GM23248 (cell line): ENCODE data around the gene TMC2.

Experiments used
- EZH2 ChIP-seq: fragments of 200-600 bp; sonication (generic); IDR thresholded peaks from 2 replicates; pipeline ENCODE4 v1.6.1; 2018; ENCODE audit warnings: antibody characterized with exemption, mild to moderate bottlenecking; ENCODE audit not compliant: insufficient read depth, poor library complexity, severe bottlenecking
- EZH2phosphoT487 ChIP-seq: fragments of 200-600 bp; sonication (generic); IDR thresholded peaks from 2 replicates; pipeline ENCODE4 v1.6.1; 2018; ENCODE audit warnings: antibody characterized with exemption, moderate library complexity, mild to moderate bottlenecking, low read depth; ENCODE audit not compliant: insufficient read depth

- no peak for TF ChIP-seq EZH2
- TF ChIP-seq EZH2phosphoT487 = no peak
Measured at GRCh38 chr20:2602046-2602735, 65.8 kb downstream of the TMC2 start.
